HG02623 (cell line): ENCODE results near the gene AK3.
"Not testable (repeated sequence)": the region's sequence is repeated elsewhere in the genome, so short reads cannot be mapped to it uniquely, and the experiment has no call there.

Experiments used
- ATAC-seq: cut with Tn5 transposase; IDR thresholded peaks from one replicate; pipeline ENCODE4 v1.9.1; 2021; ENCODE audit warnings: moderate library complexity; ENCODE audit not compliant: unreplicated experiment

AK3 gene

DNA sequence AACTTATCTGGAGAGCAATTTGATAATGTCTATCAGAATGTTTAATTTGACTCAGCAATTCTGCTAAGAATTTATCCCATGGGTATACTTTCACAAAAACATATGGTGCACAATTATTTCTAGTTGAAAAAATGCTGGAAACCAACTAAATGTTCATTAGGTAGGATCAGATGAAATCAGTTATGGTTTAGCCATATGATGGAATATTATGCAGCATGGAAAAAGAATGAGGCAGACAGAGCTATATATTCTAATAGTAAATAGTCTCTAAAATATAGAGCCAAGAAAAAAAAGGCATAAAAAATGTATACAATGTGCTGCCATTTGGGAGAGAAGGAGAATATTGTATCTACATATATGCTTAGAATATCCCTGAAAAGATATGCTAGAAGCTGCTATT is 71.1 kb downstream of the AK3 start:
- no peak for ATAC-seq

DNA sequence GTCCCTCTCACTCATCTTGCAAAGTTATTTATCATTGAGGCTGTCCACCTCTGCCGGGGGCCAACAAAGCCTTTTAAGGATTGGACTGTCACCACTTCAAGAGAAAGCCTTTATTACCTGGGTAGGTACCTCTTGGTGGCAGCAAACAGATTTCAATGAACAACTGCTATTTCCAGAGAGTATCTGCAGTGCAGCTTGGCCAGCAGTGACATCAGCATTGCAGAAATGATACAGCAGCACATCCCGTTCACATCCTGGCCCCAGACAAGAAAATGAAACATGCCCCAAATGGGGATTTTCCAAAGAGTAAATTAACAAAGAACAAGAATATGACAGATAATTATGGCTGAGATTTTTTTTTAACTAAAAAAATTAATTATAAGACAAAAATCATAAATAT is 72.4 kb downstream of the AK3 start:
- no peak for ATAC-seq

DNA sequence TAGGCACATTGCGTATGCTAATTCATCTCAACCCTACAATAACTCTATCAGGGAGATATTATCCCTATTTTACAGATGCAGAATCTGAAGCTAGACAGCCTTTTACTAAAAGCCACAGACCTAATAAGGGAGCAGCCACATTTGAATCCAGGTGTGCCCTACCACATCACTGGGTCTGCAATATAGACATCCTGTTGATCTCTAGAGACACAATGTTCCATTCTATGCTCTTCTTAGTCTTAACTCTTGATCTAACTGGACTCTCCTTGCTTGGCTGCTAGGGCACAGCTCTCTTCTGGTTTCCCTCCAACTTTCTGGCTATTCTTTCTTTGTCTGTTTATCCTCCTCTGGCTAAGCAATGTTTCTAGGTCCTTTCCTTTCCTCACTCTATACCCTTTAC is 73.3 kb downstream of the AK3 start:
- no peak for ATAC-seq

DNA sequence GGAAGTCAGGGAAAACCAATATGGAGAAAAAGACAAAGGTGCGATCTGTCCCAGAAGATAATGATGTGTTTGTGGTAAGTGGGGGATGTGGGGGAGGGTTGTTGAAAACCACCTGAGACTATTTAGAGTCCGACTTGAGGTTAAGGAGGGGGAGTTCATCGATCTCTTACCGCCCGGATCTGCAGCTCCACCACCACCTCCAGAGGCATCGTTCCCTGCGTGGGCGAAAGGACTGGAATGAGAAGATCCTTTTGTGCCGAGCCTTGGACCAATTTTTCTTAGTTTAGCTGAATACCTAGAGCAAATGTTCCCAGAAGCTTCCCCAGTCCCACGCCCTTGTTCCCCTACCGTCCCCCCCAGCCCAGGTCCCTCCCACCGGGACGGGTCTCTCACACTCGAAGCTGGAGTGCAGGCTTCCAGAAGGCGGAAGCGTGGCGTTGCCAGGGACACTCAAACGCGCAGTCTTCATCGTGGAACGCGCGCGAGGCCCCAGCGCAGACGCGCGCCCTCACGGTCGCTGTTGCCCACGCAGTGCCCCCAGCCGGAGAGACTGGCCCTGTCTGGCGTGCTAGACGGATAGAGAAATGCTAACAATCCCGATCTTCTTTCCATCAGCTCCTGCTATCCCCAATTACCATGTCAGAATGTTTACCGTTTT is 74.8 kb downstream of the AK3 start, which contains the start of gene SPATA6L:
TSS of gene SPATA6L (minus strand) at position 439 of the 658 bp plus-strand sequence. CDS start at position 209, 230 bp downstream.
- ATAC-seq: peak; percentile 29

DNA sequence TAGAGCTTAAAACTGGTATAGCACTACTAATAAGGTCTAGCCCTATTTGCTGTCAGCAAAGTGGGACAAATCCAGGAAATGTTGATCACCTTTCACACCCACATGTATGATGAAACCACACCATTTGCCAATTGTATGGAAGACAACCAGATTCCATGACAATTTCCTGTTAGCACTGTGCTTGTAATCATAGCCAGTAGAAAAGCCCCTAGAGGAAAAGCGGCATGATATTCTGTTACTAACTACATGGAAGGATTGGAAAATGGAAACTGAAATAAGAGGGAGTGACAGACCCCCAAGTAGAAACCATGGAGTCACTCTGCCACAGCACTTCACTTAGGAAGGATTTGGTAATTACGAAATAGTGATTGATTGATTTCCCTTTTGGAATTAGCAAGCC is 75.6 kb downstream of the AK3 start:
- ATAC-seq: no peak

DNA sequence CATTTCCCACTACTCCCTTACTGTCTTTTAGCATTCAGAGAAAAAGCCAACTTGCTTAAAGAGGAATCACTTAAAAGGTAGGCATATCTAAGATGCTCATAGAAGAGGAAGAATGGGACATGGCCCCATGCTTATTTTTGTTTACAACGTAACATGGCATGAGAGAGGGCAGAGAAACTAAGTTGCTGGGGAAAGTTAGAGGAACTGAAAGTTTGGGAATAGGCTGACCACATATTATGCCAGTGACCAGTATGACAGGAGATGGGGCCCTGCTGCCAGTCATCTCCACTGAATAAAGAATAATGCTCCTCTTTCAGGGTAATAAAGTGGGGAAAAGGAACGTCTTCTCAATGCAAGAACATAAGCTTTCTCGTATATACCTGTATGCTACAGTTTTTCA is 77.0 kb downstream of the AK3 start:
- no peak for ATAC-seq

DNA sequence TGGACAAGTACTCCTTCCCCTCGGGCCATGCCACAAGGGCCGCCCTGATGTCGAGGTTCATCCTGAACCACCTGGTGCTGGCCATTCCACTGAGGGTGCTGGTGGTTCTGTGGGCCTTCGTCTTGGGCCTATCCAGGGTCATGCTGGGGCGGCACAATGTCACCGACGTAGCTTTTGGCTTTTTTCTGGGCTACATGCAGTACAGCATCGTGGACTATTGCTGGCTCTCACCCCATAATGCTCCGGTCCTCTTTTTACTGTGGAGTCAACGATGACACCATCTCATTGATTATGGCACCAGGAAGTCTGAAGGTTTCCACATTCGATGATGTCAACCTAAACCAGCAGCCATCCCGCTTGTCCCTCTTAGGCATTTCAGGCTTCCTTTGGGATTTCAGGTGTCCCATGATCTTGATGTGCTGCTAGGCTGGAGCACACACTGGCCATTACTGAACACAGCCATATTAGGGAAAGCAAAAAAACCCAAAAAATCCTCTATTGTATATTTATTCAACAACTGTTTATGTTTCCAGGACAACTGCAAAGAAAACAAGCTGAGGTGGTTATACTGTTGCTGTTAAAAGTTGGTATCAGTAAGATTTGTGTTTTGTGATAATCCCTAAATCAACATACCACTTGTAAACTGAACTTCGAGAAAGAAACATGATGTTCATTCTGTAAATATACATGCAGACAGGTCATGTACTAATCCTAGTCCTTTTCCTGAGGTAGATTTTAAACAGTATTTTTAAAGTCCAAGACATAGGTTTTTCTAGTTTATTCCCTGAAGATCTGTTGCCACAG is 77.8 kb downstream of the AK3 start:
- no peak for ATAC-seq

DNA sequence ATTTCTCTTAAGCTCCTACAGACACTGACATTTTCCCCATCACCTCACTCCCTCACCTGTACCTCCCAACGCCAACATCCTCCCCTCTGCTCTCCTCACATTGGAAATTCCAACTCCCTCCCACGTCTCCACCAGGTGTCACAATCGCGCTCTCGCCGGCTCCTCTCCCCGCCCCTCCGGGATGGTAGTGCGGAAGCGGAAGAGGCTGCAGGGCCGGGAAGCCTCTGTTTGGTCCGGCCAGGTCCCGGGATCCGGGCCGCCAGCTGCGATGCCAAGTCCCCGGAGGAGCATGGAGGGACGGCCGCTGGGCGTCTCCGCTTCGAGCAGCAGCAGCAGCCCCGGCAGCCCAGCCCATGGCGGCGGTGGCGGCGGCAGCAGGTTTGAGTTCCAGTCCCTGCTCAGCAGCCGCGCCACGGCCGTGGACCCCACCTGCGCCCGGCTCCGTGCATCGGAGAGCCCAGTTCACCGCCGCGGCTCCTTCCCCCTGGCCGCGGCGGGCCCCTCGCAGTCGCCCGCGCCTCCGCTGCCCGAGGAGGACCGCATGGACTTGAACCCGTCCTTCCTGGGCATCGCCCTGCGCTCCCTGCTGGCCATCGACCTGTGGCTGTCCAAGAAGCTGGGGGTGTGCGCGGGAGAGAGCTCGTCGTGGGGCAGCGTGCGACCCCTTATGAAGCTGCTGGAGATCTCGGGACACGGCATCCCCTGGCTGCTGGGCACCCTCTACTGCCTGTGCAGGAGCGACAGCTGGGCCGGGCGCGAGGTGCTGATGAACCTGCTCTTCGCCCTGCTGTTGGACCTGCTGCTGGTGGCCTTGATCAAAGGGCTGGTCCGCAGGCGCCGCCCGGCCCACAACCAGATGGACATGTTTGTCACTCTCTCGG is 78.7 kb downstream of the AK3 start, which contains the start of gene PLPP6:
TSS of gene PLPP6 (plus strand) at position 187 of the 881 bp plus-strand sequence. CDS start at position 269, 82 bp downstream.
- ATAC-seq: peak; percentile 90

DNA sequence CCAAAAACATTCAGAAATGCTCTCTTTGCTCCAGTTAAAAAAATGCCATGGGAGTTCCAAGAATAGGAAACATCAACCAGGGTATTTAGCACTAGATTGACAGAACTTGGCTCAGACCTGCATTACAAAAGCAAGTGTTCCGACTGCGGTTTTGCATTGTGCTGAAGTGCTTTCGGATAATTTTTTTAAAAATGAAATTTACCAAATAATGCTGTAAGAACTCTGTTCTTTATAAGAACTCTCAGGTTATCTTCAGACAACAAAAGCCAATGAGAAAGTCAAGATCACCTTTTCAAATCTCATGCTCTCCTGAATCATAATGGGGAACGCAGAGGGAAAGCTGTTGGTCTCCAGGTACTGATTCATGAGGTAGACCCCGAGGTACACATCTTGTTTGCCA is 79.4 kb downstream of the AK3 start:
- ATAC-seq: no peak

DNA sequence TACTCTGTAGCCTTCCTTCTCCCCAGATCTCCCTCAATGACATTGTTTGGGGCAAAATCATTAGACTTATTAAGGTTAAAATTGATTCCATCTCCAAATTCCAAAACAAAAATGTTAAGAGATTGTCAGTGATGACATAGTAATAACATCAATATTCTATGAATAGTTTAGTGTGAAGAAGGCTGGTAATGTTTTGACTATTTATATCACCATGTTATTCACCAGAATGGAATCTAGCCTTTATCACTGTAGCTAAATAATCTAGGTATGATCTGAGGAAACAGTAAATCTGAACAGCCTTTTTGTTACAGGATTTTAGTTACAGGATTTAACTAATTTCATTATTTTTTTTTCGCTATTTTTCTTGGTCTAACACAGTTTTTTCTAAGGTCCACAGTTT is 79.8 kb downstream of the AK3 start:
- ATAC-seq: no peak

DNA sequence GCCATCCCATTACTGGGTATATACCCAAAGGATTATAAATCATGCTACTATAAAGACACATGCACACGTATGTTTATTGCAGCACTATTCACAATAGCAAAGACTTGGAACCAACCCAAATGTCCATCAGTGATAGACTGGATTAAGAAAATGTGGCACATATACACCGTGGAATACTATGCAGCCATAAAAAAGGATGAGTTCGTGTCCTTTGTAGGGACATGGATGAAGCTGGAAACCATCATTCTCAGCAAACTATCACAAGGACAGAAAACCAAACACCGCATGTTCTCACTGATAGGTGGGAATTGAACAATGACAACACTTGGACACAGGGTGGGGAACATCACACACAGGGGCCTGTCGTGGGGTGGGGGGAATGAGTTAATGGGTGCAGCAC is 80.3 kb downstream of the AK3 start:
- ATAC-seq: not testable (repeated sequence)
